Fibroblast of skin of left quadriceps (primary cell): ENCODE measurements around the gene UBALD1.

Experiments
- DNase-seq, 2 experiments: peaks; one replicate each; pipeline ENCODE4 v3.0.0-alpha.2; 2013; ENCODE audit warnings: low read depth in 2 of 2

UBALD1 gene

DNA sequence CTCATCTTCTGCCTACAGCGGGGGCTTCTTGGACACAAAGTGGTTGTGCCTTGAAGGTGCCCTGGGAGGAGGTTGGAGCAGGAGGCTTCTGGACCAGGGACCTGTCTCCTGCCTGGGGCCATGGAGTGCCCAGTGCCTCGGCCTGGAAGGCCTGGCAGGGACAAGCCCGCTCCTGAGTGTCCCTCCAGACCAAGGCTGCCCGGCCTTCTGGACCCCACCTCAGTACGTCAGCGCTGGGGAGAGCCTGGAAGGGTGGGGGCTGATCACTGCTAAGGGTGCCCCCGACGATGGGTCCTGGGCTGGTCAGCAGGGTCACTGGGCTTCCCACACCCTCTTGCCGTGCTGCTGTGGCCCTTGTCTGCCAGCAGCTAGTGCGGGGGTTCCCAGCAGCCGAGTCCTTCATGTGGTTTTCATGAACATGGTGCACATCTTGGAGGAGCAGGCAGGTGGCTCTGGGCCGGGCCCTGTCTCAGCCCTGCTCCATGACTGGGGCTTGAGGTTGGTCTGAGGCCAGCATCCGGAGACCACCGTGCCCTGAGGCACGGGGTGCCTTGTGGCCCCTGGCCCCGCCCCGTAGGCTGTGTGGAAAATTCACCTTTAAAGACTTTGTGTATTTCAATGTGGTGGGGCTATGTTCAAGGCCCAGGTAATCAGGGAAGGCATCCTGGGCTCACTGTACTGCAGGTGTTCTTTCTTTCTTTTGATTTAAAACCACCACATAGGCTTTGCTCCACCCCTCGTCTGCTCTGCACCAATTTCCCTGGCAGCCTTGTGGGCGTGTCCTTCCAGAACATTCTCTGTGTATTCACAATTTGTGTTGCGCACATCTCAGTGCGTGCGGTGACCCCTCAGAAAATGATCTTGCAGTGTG lies 32.3 kb upstream of the UBALD1 start:
- DNase-seq = no peak

DNA sequence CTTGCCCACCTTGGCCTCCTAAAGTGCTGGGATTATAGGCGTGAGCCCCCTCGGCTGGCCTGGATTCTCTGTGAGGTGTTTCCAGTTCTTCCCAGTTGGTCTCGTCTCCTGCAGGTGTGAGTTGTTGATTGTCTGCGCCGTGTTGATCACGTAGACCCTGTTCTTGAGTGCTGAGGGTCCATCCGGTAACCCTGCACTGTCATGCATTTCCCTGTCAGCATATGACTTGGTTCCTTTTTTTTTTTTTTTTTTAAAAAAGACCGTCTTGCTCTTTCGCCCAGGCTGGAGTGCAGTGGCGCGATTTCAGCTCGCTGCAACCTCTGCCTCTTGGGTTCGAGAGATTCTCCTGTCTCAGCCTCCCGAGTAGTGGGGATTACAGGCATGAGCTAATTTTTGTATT lies 27.2 kb upstream of the UBALD1 start:
- no peak for DNase-seq

DNA sequence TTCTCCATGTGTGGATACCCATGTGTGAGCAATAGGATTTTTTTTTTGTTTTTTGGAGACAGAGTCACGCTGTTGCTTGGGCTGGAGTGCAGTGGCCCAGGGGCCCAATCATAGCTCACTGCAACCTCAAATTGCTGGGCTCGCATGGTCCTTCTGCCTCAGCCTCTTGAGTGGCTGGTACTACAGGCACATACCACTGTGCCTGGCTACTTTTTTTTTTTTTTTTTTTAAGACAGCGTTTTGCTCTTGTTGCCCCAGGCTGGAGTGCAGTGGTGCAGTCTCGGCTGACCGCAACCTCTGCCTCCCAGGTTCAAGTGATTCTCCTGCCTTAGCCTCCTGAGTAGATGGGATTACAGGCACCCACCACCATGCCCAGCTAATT lies 26.6 kb upstream of the UBALD1 start:
- DNase-seq = no peak

DNA sequence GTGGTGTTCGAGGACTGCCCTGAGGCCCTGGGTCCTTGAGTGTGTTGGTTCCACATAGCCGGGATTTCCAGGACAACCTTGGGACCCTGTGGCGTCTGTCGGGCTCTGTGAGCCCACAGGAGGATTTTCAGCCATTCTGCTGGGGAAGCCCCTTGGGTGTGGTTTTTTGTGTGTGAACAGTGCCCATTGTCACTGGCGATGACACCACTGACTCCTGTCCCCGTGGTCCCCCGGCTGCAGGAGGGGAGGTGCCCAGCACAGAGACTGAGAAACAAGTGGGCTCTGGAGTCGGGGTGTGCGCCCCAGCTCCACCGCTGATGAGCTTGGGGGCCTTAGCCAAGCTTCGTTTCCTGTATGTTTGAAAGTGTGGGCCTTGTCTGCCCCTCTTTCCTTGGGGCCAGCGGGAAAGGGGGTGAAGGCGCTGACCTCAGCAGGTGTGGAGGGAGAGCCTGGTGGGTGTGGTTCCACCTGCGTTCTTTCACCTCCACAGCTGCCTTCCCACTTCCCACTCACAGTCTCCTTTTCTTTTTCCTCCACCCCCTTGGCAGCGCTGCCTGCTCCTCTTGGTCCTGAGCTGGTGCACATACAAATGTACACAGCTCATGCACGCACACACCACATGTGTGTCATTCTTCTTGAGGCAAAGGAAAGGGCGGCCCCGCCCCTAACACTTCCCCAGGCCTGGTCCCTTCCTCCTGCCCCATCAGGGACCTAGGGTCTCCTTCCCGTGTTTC lies 26.1 kb upstream of the UBALD1 start:
- no peak for DNase-seq

DNA sequence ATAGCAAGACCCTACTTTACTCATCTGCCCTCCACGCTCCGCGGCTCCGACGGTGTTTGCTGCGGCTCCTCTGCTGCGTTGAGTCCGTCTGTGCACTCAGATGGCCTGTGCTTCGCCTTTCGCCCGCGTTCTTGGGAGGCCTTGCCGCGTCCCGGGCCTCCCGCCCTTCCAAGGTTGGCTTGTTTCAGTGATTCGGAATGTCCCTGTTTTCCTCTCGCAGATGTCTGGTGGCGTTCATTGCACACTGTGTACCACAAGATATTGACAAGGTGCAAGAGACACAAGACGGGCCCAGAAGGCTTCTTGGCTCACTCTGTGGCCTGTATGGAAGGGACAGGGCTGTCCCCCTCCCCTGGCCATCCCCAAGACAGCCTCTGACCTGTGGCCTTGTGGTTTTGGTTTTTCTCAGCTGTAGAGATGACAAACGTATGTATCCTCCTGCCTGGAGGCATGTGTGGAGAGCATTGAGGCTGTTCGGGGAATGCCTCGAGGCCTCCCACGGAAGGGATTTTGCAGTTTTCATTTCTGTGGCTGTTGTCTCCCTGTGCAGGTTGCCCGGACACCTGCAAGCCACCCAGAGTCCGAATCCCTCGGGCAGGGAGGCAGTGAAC lies 25.3 kb upstream of the UBALD1 start:
- DNase-seq = no peak

DNA sequence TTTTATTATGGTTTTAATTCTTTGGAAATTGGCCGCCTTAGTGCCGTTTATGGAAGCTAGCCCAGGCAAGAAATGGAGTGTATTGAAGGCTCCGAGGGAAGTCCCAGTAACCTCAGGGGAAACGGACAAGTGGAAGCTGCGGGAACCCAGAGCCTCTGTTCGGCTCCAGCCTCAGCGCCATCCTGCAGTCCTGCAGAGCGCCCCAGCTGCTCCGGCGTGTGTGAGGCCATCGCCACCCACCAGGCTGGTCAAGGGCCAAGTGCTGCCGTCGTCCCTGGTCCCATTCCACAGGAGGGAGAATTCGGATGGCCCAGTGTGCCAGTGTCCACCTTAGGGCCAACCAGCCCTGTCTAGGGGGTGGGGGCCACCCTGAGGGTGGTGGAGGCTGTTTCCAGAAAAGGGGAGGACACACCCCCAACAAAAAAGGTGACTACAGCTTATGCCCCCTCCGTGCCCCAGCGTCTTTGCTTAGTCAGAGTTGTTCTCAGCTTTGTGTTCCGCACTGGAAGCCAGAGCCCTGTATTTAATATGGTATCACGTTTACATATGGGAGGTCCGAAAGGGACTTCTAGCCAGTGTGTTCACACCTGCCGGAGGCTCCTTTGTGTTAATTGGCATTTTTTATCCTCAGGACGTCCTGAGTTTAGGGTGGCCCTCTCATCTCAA lies 22.9 kb upstream of the UBALD1 start:
- DNase-seq = no peak

DNA sequence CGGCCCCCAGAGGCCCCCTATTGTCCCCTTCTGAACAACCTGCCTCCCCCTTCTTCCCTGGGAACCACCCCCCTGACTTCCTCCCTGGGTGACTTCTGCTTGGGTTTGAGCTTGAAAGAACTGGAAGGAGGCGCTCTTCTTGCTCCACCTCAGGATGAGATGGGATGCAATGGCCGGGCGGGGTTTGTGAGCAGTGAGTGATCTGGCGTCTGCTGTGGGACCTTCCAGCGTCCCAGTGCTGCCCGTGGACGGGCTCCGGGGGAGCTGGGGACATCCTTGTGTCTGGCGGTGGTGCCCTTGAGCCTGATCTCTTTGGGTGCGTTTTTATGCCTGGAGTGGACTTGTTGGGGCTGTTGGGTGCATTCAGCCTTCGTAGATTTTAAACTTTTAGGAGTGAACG lies 21.5 kb upstream of the UBALD1 start:
- no peak for DNase-seq

DNA sequence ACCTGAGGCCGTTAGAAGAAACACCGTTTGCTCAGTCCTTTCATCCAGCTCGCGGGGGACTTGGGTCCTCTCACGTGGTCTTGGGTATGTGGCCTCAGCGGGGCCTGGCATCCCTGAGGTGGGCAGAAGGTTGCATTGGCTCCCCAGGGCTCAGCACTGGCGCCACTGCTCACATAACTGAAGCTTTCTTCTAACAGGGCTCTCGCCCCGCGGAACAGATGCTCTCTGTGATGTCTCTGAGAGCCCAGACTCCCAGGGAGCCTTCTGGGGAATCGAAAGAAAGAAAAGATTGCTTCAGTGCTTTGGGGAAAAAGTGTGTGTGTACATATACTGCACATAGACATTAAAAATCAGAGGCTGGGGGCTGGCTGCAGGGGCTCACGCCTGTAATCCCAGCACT lies 20.1 kb upstream of the UBALD1 start:
- no peak for DNase-seq

DNA sequence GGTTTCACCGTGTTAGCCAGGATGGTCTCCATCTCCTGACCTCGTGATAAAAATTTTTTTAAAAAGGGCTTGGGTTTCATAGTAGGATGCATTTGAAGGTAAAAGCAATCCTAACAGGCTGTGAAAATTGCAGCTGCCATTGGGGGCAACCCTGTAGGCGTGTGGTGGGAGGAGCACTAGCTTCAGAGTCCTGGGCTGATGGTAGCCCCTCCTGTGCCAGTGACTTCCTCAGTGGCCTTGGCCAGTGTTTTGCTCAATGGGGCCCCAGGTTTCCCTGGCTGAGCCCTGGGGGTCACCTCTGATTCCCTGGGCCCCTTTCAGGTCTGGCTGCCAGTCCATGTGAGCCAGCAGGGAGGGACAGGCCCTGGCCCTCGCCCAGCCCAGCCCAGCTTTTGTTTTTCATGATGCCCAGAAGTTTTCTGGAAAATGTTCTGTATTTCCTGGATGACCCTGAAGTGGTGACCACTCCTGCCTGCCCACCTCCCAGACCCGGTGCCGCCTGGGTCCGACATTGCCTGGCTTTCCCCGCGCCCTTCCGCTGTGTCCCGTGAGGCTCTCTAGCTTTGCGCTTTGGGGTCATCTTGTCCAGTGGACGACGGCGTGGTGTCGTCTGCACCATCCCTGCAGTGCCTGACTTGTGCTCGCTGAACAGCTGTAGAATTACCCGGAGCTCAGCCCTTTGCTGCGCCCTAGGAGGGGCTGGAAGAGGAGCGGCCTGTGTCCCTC lies 19.4 kb upstream of the UBALD1 start:
- DNase-seq = no peak

DNA sequence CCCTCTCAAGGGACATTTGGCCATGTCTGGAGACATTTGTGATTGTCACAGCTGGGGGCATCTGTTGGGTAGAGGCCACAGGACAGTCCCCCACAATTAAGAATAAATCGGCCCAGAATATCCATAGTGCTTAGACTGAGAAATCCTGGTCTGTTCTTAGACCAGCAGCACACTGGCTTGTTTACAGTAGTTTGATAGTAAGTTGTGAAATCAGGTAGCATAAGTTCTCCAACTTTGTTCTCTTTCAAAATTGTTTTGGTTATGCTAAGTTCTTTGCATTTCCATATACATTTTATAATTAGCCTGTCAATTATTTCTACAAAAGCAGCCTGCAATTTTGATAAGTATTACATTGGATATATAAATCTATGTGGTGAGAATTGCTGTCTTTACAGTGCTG lies 16.8 kb upstream of the UBALD1 start:
- DNase-seq = no peak

DNA sequence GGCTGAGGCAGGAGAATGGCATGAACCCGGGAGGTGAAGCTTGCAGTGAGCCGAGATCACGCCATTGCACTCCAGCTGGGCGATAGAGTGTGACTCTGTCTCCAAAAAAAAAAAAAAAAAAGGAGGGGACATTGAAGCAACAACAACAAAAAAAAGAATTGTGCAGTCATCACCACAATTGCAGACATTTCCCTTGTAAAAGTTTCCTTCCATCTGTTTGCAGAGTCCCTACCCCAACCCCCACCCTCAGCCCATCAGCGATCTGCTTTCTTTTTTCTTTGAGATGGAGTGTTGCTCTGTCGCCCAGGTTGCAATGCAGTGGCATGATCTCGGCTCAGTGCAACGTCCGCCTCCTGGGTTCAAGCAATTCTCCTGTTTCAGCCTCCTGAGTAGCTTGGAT lies 13.6 kb upstream of the UBALD1 start:
- no peak for DNase-seq

DNA sequence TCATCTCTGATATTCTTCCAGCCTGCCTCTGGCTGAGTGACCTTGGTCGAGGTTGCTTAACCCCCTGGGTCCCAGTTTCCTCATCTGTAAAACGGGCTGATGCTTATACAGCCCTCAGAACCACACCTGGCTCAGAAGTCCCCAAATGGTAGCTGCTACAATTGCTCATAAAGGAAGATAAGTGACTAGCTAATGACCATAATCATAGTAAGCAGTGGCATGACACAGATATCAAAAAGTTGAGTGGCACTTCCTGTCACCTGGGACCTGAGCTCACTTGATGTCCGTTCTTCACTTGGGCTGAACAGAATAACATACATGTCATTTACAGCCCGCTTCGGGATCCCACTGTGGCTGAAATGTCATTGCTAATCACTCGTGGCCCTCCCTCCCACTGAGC lies 11.7 kb upstream of the UBALD1 start:
- no peak for DNase-seq

DNA sequence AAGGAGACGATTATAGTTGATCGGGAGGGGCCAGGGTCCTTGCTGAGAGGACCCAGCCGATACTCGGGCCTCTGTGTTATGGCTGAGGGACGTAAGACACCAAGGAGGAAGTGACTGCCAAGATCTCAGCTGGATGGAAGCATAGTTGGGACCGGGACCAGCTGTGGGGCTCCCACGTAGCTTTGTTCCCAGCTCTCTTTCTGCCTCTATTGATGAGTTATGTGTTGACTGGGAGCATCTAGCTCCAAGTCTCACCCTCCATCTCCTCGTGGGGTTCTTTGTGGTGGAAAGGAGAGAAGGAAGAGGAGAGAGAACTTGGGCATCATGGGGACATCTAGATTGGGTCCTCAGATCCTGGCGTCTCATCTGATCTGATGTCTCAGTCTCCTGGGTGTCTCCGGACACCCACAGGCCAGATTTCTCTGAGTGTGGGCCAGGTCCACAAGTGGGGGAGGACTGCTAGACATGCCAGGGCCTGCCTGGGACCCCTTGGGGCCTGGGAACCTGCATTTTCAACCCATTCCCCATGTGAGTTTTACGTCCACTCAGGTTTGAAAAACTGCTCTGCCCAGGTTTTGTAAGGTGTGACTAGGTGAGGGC lies 11.0 kb upstream of the UBALD1 start:
- no peak for DNase-seq

DNA sequence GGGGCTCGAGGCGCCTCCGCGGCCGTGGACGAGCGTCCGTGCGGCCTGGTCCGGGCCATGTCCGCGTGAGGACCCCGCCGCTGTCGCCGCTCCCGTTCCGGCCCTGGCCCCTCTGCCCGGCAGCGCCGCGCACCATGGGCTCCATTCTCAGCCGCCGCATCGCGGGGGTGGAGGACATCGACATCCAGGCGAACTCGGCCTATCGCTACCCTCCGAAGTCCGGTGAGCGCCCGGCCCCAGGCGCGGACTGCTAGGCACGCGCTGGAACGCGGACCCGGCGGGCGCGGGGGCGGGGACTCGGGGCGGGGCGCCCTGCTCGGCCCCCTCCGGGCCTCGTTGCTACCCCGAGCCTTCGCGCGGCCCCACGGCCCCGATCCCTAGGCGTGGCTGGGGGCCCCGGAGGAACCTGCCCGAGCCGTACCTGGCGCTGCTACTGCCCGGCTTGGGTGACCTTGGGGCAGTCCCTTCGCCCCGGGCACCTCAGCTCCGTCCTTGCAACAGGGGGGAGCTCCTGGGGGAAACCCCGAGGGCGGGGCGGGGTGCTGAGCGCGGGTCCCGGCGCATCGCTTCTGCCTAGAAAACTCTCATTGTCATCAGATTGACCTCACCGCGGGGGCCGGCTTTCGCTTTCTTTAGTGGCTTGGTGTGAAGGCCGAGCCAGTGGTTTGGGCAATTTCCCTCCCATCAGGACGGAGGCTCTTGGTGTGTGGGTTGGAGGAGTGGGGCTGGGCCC lies 10.3 kb upstream of the UBALD1 start:
- DNase-seq = no peak

DNA sequence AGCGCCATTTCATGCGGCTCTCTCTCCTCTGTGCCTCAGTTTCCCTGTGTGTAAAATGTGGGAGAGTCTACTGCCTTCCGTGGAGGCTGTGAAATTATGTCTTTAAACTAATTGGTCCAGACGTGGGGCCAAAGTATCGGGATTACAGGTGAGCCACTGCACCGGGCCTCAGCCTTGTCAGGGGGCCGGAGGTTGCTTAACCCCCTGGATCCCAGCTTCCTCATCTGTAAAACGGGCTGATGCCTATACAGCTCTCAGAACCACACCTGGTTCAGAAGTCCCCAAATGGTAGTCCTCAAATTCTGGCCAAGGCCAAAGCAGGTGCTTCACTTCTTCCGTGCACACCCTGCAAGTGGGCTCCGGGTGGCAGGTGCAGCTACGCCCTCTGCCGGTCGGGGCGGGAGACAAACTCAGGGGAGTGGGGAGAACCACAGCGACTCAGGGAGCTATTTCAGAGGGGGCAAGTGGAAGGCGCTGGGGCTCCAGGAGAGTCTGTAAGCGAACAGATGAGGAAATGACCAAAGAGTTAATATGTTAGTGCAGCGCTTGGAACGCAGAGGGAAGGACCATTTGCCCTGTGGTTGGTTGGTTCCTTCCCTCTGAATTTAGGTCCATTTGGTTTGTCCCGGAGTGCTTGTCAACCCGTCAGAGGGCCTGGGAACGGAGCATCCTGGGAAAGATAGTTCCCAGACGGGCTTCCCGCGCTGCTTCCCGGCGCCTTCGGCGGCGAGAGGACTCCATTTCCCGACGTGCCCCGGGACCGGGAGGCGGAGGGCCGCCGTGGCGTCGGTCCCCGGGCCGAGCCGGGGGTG lies 9.5 kb upstream of the UBALD1 start, which contains the start of gene MGRN1:
TSS of gene MGRN1 (plus strand) at position 812 of the 812 bp plus-strand sequence. CDS start 135 bp downstream, outside the sequence.
- DNase-seq = peak; percentile 95 to 96

DNA sequence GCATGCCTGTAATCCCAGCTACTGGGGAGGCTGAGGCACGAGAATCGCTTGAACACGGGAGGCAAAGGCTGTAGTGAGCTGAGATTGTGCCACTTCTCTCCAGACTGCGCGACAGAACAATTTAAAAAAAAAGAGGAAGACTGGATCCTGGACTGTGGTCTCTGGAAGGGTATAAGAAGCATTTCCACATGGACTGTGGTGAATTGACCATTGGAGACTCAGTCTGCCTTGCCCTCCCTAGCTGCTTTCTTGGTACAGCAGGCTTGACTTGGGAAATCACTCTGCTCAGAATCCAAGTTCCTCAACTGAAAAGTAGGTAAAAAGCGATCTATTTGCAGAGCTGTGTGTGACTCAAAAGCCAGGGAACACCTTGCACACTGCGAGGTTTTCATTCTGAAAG lies 8.9 kb upstream of the UBALD1 start:
- DNase-seq = no peak

DNA sequence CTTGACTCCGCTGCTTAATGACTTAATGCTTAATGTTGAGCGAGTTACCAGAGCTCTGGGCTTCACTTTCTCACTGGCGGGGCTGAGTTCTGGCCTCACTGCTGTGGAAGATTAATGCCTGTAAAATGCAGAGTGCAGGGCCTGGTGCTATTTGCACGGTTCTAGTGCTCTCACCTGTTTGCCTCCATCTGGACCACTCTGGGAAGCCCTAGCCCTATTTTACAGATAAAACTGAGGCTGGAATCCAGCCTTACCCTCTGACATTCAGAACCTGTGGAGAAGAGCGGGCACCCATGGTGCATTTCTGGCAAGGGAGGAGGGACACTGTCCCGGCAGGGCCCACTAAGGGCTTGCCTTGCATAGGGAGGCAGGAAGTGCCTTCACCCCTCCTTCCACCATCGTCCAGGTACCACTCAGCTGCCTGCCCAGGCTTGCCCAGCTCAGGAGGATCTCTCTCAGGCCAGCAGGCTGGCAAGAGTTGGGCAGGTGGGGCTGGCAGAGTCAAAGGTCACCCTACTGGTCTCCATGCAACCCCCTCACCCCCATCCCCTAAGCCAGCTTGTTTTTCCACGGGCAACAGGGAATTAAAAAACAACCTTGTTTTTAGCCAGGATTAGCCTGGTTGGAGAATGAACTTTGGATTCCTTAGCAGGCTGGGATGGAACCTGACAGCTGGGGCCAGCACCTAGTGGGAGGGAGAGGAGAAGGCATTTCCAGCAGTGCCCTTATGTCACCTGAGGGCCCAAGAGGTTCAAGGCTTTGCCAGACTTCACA lies 4.1 kb upstream of the UBALD1 start:
- no peak for DNase-seq

DNA sequence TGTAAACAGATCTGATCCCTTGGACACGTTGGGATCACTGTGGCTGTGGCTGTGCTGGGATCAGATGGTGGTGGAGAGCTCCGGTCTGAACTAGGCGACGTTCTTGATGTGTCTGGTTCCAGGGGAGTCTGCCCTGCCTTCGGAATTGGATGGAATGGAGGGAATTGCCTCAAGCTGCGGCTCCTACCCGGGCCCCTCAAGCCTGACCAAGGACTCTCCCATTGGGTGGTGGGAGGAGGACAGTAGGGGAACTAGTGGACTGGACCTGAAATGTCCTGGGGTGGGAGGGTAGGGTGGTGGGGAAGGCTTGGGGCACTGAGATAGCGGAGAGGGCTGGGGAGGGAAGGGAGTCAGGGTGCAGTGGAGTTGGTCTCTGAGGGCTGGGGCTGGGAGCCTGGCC lies 3.2 kb upstream of the UBALD1 start:
- no peak for DNase-seq
